ENCODE results near the gene DTX3L.

GRCh38 chr3:122598556-122598955, 34.4 kb downstream of the DTX3L start:
- TF ChIP-seq EP300 (IDR thresholded peaks at IDR 0.05) (no peak), CTCF (IDR thresholded peaks at IDR 0.05) (no peak), POLR2A (IDR thresholded peaks at IDR 0.05) (no peak)
